Loucy (cell line): ENCODE results near the gene RAB31.

Experiments
- EZH2phosphoT487 ChIP-seq: fragments of 200-600 bp; IDR thresholded peaks from 2 replicates; pipeline ENCODE4 v1.6.1; 2018; ENCODE audit warnings: antibody characterized with exemption, mild to moderate bottlenecking, moderate library complexity, borderline replicate concordance
- TF ChIP-seq, protein P1 (sequence below): fragments of 200-600 bp; sonication (generic); conservative IDR thresholded peaks from 2 replicates; pipeline ENCODE4 v1.5.1; 2014; ENCODE audit warnings: mild to moderate bottlenecking, antibody characterized with exemption, low read length

DNA sequence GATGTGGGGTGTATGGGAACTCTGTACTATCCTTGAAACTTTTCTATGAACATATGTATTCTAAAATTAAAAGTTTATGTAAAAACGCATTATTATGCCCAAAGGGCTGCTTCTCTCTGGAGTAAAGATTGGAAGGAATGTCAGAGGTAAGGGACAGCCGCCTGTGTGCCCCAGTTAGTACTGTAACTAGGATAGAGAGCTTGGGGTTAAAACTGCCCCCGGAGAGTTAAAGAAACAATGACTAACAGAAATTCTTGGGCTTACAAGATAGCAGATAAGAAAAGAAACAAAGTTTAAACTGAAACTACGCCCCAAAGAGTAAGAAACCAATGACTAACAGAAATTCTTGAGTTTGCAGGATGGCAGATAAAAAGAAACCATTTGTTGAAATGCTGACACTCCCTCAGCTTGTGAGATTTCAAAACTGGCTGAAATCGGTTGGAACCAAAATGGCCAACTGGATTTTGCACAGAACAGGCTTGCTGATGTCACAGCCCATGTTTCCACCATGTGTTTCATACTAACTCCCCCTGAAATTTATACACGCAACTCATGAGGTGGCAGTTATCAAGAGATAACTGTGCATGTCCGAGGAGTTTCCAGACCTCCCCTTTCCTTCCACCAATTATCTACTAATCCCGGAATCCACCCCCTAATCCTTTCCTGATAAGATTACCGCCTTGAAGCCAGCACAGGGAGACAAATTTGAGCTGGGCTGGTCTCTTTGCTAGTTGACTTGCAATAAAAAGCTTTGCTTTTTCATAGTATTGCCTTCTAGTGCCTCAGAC is 169.0 kb downstream of the RAB31 start:
- TF ChIP-seq, protein P1, sequence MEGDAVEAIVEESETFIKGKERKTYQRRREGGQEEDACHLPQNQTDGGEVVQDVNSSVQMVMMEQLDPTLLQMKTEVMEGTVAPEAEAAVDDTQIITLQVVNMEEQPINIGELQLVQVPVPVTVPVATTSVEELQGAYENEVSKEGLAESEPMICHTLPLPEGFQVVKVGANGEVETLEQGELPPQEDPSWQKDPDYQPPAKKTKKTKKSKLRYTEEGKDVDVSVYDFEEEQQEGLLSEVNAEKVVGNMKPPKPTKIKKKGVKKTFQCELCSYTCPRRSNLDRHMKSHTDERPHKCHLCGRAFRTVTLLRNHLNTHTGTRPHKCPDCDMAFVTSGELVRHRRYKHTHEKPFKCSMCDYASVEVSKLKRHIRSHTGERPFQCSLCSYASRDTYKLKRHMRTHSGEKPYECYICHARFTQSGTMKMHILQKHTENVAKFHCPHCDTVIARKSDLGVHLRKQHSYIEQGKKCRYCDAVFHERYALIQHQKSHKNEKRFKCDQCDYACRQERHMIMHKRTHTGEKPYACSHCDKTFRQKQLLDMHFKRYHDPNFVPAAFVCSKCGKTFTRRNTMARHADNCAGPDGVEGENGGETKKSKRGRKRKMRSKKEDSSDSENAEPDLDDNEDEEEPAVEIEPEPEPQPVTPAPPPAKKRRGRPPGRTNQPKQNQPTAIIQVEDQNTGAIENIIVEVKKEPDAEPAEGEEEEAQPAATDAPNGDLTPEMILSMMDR = no peak
- no peak for TF ChIP-seq EZH2phosphoT487
